ENCODE results near the gene SPG11. TPM values are rescaled to one million over a fixed set of nuclear protein-coding genes. Genes with fewer than 3 reads are reported as not detected.
"Not testable (repeated sequence)": the region's sequence is repeated elsewhere in the genome, so short reads cannot be mapped to it uniquely, and the experiment has no call there.

The SPG11 gene
- total RNA-seq, 4 donors from 2014 or later = 65.1 to 195 (median 87.6) TPM

DNA sequence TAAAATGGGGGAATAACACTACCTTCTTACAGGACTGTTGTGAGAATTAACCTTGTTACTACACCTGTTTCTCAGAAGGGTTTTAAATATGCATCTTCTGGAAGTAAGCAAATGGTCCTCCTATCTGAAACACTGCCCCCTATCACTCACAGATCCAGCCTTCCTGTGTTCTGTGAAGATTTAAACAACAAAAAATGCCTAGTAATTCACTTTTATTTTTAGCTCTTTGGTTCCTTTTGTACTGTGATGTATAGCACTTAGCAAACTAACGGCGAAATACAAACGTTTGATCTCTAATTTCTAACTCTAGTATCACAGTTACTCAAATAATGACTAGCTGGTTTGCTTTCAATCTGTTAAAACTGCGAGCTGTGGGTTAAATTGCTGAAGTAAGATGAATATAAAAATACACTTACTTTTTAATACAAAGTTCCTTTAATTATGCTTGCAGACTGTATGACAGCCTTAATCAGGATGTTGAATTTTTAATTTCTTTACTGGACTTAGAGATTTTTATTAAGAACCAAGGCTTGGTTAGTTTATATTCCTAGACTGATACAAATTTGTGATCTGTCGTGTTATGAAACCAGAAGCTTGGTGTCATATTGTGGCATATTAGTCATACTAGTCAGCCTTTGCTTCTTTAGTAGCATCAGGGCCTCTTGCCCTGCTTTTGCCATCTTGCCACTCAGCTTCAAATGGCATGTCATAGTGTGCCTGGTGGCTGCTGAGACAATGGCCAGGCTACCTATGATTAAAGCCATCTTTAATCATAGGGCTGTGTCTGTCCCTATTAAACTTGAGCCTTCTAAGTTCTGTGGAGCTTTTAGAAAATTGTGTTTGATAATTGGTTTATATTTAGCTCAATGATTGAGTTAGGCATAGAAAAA, 117.3 kb downstream of the SPG11 start:
- Histone ChIP-seq H3K27me3 (no peaks in the 10 kb centered on the region), H3K27ac (no peak overlapping the region), H3K36me3 (peaks cover 5% of the 10 kb centered on the region), H3K4me1 (peaks cover 35% of the 10 kb centered on the region), H3K9me3 (no peaks in the 10 kb centered on the region), H3K4me3 (no peak overlapping the region)
- TF ChIP-seq, protein P1, sequence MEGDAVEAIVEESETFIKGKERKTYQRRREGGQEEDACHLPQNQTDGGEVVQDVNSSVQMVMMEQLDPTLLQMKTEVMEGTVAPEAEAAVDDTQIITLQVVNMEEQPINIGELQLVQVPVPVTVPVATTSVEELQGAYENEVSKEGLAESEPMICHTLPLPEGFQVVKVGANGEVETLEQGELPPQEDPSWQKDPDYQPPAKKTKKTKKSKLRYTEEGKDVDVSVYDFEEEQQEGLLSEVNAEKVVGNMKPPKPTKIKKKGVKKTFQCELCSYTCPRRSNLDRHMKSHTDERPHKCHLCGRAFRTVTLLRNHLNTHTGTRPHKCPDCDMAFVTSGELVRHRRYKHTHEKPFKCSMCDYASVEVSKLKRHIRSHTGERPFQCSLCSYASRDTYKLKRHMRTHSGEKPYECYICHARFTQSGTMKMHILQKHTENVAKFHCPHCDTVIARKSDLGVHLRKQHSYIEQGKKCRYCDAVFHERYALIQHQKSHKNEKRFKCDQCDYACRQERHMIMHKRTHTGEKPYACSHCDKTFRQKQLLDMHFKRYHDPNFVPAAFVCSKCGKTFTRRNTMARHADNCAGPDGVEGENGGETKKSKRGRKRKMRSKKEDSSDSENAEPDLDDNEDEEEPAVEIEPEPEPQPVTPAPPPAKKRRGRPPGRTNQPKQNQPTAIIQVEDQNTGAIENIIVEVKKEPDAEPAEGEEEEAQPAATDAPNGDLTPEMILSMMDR (IDR thresholded peaks at IDR 0.05) = no peak
- TF ChIP-seq EP300 (IDR thresholded peaks at IDR 0.05) (no peak), POLR2A (IDR thresholded peaks at IDR 0.05) (no peak), POLR2AphosphoS5 (IDR thresholded peaks at IDR 0.05) (no peak)
- DNase-seq (ENCODE audit: low spot score in 2 of 2) = no peak
- WGBS = 60% methylated on average over 5 of the region's 5 CpGs

DNA sequence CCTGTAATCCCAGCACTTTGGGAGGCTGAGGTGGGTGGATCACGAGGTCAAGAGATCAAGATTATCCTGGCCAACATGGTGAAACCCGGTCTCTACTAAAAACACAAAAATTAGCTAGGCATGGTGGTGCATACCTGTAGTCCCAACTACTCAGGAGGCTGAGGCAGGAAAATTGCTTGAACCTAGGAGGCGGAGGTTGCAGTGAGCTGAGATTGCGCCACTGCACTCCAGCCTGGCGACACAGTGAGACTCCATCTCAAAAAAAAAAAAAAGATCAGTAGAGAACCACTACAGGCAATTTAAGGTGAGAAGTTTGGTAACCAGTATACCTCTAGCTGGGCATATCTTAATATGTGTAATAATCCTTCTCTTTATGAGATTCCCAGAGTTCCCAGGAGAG, 118.7 kb downstream of the SPG11 start:
- DNase-seq (ENCODE audit: low spot score in 2 of 2); H3K9me3 ChIP-seq; H3K4me3 ChIP-seq; H3K27me3 ChIP-seq; H3K36me3 ChIP-seq; H3K27ac ChIP-seq: not testable (repeated sequence)
- H3K4me1 ChIP-seq = peaks cover 33% of the 10 kb centered on the region
- 92% methylated on average over 5 of the region's 5 CpGs for WGBS

DNA sequence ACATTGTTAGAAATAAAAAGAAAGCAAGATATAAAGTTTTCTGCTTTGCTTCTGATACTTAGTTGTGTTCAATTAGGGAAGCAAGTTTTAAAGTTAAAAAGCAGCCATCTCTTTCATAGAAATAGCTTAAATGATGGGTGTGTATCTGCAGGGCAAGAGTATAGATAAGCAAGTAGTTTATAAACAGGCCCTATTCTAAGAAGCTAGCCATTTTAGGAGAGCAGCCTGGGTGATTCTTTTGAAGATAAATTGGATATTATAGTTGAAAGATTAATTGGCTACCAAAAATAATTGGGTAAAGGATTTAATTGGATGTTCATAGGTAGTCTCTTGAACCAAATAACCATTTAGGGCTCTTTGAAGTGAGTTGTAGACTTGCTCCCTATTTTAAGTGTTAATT, 120.9 kb downstream of the SPG11 start:
- peaks cover 45% of the 10 kb centered on the region for H3K4me1 ChIP-seq
- H3K36me3 ChIP-seq = peaks cover 5% of the 10 kb centered on the region
- no peaks in the 10 kb centered on the region for H3K9me3 ChIP-seq
- no peaks in the 10 kb centered on the region for H3K27me3 ChIP-seq
- no peak for DNase-seq (ENCODE audit: low spot score in 2 of 2)
- H3K27ac ChIP-seq = no peak overlapping the region
- TF ChIP-seq, protein P1 (IDR thresholded peaks at IDR 0.05) = no peak
- TF ChIP-seq POLR2A (IDR thresholded peaks at IDR 0.05) (no peak), POLR2AphosphoS5 (IDR thresholded peaks at IDR 0.05) (no peak), EP300 (IDR thresholded peaks at IDR 0.05) (no peak)
- no peak overlapping the region for H3K4me3 ChIP-seq

DNA sequence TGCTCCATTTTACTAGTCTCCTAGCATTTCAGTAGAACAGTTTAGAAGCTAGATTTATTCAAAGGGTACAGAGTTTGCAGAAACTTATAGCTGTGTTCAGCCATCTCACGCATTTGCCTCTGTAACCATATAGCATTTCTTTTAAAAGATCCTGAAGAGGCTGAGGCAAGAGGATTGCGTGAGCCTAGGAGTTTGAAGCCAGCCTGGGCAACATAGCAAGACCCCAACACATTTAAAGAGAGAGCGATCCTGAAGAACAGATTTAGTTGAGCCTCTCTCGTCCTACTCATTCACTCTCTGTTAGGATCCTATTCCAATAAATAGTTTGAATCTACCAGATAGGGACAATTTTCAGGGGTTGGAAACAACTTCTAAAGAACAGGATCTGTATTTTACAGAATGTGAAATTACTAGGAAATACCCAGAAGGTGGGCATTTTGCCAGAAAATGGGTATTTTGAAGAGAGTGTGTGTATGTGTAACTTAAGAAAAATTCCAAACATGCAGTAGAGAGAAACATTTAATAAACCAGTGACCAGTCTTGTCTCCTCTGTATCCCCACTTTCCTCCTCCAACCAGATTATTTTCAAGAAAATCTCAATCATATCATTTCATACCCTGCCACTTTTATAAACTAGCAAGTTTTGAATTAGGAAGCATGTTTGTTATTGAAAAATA, 122.0 kb downstream of the SPG11 start:
- Histone ChIP-seq H3K9me3 (no peaks in the 10 kb centered on the region), H3K27me3 (no peaks in the 10 kb centered on the region), H3K4me3 (no peak overlapping the region), H3K4me1 (peaks cover 44% of the 10 kb centered on the region), H3K27ac (no peak overlapping the region), H3K36me3 (peaks cover 5% of the 10 kb centered on the region)
- TF ChIP-seq EP300 (IDR thresholded peaks at IDR 0.05) (no peak), POLR2AphosphoS5 (IDR thresholded peaks at IDR 0.05) (no peak), POLR2A (IDR thresholded peaks at IDR 0.05) (no peak)
- TF ChIP-seq, protein P1 (IDR thresholded peaks at IDR 0.05) = no peak
- DNase-seq (ENCODE audit: low spot score in 2 of 2) = no peak
- WGBS = 92% methylated on average over 4 of the region's 4 CpGs

DNA sequence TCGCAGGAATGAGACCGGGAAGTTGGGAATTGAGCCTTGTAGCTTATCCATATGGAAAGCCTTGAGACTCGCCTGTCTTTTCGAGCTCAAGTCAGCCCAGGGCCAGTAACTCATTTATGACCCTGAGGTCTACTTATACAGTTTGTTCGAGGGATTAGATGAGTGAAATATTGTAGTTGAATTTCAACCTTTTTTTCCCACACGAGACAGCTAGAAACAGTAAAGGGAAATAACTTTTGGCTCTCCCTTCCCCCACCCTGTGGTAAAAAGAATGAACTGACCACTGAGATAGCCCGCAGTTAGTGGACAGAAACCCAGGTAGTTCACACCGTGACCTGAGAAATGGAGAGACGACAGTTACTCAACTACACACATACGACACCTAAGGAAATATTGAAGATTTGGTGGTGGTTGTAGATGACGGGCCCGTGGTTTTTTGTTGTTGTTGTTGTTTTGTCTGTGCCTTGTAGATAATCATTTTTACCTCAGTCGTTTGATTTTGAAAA, 125.7 kb downstream of the SPG11 start:
- Histone ChIP-seq H3K4me3 (peak overlapping the region; percentile 98), H3K36me3 (peaks cover 10% of the 10 kb centered on the region), H3K27me3 (no peaks in the 10 kb centered on the region), H3K4me1 (peaks cover 43% of the 10 kb centered on the region), H3K27ac (peak overlapping the region; percentile 99), H3K9me3 (no peaks in the 10 kb centered on the region)
- TF ChIP-seq EP300 (IDR thresholded peaks at IDR 0.05) (no peak), POLR2A (IDR thresholded peaks at IDR 0.05) (no peak), POLR2AphosphoS5 (IDR thresholded peaks at IDR 0.05) (no peak)
- TF ChIP-seq, protein P1 (IDR thresholded peaks at IDR 0.05) = no peak
- WGBS = 7% methylated on average over 12 of the region's 13 CpGs
- no peak for DNase-seq (ENCODE audit: low spot score in 2 of 2)

Data from suprapubic skin (tissue), 4 donors.